ENCODE measurements around the gene APBA1.

GRCh38 chr9:69637817-69638200 is 34.4 kb downstream of the APBA1 start:
- no peak for TF ChIP-seq CTCF (IDR thresholded peaks at IDR 0.05; ENCODE audit: low read depth, low read length)
- TF ChIP-seq POLR2A (IDR thresholded peaks at IDR 0.05; ENCODE audit: extremely low read depth, insufficient read length), result no peak

Data from NB4 (cell line).